ENCODE data around the gene TLL1. TPM values are rescaled to one million over a fixed set of nuclear protein-coding genes. Genes with fewer than 3 reads are reported as not detected.

The TLL1 gene
- total RNA-seq, 1 donor from 2014 or later = 7.9 TPM

GRCh38 chr4:166146806-166147540 is 273.9 kb downstream of the TLL1 start:
- DNase-seq (ENCODE audit: low spot score) = no peak

Measured in ureter (tissue), 1 donor.